GM10266 (cell line): ENCODE data around the gene BBIP1.

Experiments used
- DNase-seq: peaks from one replicate; pipeline ENCODE4 v3.0.0; 2012; ENCODE audit errors: extremely low spot score
- TF ChIP-seq, protein P1 (sequence below): IDR thresholded peaks from 2 replicates; pipeline ENCODE4 v1.5.1; 2012; ENCODE audit warnings: mild to moderate bottlenecking, low read depth; ENCODE audit not compliant: control insufficient read depth, insufficient read depth; ENCODE audit errors: missing control alignments

The BBIP1 gene

DNA sequence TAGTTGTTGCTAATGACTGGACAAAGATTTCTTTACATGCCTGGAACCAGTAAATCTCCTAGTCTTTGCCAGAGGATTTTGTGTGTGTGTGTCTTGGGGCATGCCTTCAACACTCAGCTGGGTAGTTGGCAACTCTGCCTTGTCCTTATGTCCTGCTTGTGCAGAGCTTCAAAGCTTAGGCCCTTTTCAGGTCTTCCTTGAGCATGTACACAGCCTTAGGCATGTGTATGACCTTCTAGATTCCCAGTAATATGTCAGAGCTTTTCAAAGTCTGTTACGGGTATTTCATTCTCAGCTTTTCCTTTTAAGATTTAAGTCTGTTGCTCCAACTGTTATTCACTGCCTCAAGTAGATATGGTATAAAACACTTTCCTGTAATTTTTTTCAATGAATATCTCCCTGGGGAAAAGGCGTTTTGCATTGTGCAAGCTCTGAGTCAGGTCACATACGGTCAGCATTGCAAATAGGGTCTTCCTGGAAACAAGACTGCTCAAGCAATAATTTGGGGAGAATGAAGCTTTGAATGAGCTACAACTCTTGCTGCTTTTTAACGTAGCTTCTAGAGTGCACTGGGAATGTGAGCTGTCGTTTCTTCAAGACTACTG, 25.9 kb upstream of the BBIP1 start:
- DNase-seq = no peak
- TF ChIP-seq, protein P1, sequence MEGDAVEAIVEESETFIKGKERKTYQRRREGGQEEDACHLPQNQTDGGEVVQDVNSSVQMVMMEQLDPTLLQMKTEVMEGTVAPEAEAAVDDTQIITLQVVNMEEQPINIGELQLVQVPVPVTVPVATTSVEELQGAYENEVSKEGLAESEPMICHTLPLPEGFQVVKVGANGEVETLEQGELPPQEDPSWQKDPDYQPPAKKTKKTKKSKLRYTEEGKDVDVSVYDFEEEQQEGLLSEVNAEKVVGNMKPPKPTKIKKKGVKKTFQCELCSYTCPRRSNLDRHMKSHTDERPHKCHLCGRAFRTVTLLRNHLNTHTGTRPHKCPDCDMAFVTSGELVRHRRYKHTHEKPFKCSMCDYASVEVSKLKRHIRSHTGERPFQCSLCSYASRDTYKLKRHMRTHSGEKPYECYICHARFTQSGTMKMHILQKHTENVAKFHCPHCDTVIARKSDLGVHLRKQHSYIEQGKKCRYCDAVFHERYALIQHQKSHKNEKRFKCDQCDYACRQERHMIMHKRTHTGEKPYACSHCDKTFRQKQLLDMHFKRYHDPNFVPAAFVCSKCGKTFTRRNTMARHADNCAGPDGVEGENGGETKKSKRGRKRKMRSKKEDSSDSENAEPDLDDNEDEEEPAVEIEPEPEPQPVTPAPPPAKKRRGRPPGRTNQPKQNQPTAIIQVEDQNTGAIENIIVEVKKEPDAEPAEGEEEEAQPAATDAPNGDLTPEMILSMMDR = no peak

DNA sequence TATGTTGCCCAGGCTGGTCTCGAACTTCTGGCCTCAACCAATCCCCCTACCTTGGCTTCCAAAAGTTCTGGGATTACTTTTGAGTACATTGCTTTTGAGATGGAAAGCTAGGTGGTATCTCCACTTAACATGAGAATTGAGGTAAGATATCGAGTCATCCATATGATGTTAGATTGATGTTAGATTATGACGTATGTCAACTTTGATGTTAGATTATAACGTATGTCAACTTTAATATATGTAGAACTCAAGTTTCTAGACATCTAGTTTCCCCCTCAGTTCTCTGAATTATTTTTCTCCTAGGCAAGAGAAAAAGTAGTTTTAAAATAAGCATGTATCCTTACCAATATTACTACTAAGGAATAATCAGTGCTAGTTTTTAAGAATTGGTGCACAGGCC, 20.4 kb upstream of the BBIP1 start:
- DNase-seq = no peak
- TF ChIP-seq, protein P1 = no peak

DNA sequence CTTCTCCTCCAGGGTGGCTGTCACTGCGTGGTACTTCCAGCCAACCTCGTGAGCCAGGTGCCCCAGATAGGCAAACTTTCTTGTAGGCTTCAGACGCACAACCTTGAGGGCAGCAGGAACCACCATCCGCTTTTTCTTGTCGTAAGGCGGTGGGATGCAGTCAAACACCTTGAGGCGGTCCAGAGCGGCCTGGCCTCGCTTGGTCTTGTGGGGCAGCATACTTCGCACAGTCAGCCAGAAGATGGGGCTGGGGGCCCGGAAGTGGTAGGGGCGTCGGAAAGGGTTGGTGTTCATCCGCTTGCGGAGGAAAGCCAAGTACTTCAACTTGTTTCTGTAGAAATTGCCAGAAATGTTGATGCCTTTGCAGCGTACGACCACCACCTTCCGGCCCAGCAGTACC, 17.8 kb upstream of the BBIP1 start:
- TF ChIP-seq, protein P1 = no peak
- DNase-seq = no peak

DNA sequence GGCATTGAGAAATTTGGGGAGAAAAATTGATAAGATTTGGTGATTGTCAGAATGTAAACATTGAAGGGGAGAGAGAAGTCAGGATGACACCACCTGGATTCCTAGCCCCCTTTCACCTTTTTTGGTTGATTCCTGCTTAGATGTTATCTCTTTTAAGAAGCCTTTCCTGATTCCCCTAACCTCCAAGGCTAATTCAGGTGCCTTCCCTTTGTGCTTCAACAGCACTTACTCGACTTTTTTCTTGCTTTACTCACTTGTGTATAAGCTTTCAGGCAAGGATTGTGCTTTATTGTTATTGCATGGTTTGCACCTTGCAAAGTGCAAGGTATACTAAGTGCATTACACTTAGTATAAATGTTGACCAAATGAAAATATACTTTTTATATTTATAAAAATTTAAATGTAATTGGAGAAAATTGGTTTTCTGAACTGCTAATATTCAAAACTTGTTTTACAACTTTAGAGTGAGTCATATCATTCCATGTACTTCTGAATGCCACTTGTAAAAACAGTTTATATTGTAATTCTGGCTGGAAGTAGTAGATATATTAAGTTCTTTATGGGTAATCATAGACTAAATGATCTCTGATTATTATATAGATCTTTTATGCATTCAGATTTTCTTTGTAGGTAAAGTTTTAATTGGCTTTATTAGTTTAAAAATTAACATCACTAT, 13.7 kb upstream of the BBIP1 start:
- DNase-seq = no peak
- TF ChIP-seq, protein P1 = no peak

DNA sequence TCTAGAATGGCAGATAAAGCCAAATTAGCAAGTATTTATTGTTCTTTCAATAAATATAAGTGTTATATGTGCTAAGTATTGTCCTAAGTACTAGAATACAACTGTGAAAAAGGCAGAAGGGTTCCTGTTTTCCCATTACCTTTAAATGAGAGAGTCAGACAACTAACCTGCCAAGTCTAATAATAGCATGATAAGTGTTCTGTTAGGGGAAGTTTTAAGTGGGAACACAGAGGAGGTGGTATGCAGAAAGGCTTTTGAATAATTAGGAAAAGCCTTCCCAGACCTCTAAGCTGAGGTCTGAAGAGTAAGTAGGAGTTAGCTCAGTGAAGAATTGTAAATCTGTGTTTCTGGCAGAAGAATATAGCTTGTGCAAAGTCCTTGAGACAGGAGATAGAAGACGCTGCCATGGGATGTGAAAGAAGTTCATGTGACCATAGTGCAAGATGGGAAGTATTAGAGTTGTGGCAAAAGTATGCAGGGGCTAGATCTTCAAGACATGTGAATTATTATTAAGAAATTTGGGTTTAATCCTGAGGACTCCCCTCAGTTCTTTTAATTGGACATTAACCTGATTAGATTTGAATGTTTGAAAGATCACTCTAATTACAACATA, 12.9 kb upstream of the BBIP1 start:
- DNase-seq = no peak
- TF ChIP-seq, protein P1 = no peak

DNA sequence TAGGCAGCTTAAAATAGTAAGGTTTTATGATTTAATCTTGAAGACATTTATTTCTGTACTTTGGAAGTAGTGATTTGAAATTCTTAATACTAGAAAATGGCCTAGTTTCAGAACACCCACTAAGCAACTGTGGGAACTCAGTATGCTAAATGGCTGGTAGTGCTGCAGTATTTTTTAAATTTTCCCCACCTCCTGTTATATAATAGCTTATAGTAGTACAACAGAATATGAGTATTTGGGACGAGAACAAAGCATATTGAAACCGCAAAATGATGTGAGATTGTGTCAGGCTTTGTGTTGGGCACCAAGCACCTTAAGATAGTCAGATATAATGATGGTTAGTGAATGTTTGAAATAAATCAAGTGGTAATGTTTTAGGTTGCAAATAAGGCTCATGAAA, 8.5 kb upstream of the BBIP1 start:
- no peak for DNase-seq
- TF ChIP-seq, protein P1 = no peak
